ENCODE data around the gene RAP1GAP2.
"Not testable (repeated sequence)": the region's sequence is repeated elsewhere in the genome, so short reads cannot be mapped to it uniquely, and the experiment has no call there.

Gene RAP1GAP2

GRCh38 chr17:2796164-2797125, at the start of gene RAP1GAP2:
Gene RAP1GAP2 (plus strand): TSS chr17:2796438. CDS start chr17:2796528, 90 bp downstream.
- H3K4me3 ChIP-seq (ENCODE audit: low read depth, low read length) = no peak within 1 kb of the TSS

DNA sequence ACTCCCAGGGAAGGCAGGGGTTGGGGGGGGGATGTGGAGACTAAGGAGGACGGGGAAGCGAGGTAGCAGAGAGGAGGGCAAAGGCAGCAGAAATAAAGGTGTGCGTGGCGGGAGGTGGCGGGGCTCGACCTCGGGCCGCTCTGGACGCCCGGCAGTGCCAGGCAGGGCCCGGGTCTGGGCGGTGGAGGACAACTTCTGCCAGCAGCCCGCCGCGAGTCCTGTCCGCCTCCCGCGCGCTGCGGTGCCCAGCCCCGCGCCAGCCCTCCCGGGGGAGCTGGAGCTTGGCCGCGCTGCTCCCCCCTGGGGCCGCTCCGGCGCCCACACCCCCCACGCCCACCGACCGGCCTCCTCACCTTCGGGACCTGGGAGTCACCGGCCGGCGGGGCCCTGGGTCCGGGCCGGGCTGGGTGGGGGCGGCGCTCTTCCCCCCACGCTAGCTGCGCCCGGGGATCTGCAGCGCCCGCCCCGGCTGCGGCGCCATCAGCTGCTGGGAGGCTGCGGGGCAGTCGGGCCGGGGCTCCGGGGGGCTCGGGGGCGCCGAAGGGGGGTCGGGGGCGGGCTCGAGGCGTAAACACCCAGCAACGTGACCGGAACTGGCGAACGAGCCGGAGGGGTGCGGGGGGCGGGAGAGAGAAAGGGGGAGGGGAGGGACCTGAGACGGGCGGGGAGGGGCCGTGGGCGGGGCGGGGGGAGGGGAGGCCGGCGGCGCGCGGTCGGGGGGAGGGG, 47.0 kb upstream of the RAP1GAP2 start, which contains the start of gene CCDC92B:
Gene CCDC92B, minus strand, starts transcription at position 595 of the 726 bp plus-strand sequence. CDS start 14,507 bp downstream, outside the sequence.
- peak within 1 kb of the TSS; percentile 65 for H3K4me3 ChIP-seq (ENCODE audit: low read depth, low read length)

DNA sequence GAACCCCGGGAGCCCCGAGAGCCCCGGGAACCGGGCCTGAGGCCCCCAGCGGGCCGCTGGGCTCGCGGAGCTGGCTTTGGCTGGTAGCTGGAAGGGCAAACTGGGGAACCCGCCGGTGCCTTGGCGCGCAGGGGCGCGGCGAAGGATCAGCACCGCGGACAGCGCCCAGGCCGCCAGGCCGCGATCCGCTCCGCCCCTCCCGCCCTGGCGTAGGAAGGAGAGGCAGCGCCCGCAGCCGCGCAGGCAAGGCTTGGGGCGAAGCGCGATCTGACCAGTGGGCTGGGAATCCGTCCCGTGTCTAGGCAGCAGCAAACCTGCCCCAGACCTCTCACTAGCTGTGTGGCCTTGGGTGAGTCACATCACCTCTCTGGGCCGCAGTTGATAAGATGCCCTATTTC, 46.5 kb upstream of the RAP1GAP2 start:
- H3K4me3 ChIP-seq (ENCODE audit: low read depth, low read length) = peak overlapping the region; percentile 8

DNA sequence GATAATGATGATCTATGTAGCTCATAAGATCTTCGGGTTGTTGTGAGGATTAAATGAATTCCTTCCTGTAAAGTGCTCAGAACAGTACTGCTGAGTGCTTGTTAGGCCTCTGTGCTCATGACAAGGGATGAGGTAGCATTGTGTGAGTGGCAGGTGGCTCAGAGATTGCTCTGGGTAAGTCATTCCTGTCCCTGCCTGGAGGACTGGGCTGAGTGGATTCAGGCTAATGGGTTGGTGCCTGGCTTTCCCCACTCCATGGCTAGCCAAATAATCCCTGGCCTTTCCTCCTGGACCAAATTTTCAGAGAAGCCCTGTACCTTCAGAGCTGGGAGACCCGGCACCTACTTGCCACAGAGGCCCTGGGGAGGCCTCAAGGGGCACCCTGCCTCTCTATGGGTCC, 45.5 kb upstream of the RAP1GAP2 start:
- no peak overlapping the region for H3K4me3 ChIP-seq (ENCODE audit: low read depth, low read length)

- H3K4me3 ChIP-seq (ENCODE audit: low read depth, low read length) = no peak overlapping the region
Measured at GRCh38 chr17:2751491-2751890, 44.7 kb upstream of the RAP1GAP2 start.

GRCh38 chr17:2755891-2756724, 40.1 kb upstream of the RAP1GAP2 start:
- peak overlapping the region; percentile 48 for H3K4me3 ChIP-seq (ENCODE audit: low read depth, low read length)

GRCh38 chr17:2758870-2759269, 37.4 kb upstream of the RAP1GAP2 start:
- no peak overlapping the region for H3K4me3 ChIP-seq (ENCODE audit: low read depth, low read length)

- no peak overlapping the region for H3K4me3 ChIP-seq (ENCODE audit: low read depth, low read length)
Measured at GRCh38 chr17:2770129-2770528, 26.1 kb upstream of the RAP1GAP2 start.

GRCh38 chr17:2775206-2775605, 21.0 kb upstream of the RAP1GAP2 start:
- H3K4me3 ChIP-seq (ENCODE audit: low read depth, low read length) = no peak overlapping the region

- peak overlapping the region; percentile 81 for H3K4me3 ChIP-seq (ENCODE audit: low read depth, low read length)
Measured at GRCh38 chr17:2776589-2777241, 19.5 kb upstream of the RAP1GAP2 start.

DNA sequence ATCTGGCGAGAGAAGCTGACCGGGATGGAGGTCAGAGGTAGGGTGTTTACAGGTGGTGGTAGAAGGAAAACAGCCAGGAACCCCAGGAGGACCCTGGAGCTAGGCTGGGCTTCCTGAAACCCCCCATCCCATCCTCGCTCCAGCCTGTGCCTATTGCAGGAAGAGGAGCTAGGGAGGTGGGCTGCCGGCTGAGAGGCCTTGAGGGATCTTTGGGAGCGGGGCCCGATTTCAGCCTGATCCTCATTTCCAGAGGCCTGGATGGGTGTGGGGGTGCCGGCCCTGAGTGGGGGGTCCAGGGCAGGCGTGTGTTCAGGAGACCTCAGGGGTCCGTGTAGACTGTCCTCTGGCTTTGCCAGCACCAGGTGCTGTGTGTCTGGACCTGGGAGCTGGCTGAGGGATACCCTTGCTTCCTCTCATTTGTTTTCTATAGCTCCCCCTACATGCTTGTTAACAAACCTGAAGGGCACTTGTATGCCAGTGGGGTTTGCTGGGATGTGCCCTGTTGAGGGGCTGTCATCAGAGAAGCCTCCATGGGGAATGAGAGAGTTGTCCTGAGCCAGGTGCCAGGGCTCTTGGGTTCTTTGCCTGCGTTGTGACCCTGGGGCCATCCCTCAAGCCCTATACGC, 18.9 kb upstream of the RAP1GAP2 start:
- peak overlapping the region; percentile 81 for H3K4me3 ChIP-seq (ENCODE audit: low read depth, low read length)

DNA sequence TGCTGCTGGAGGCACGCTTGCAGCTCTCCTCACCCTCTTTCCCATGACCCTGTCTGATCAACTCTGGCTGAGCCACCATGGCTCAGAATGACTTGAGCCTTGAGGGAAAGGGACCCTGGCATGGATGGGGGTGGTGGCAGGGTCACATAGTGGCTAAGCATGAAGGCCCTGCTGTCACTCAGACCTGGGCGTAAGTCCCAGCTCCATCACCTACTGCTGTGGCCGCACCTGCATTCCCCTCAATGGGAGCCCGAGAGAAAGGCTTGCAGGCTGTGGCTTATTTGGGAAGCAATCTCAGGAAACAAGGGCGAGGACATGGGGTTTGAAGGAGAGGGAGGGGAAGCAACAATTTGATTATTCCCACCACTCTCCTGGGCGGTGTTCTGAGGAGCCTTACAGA, 17.7 kb upstream of the RAP1GAP2 start:
- H3K4me3 ChIP-seq (ENCODE audit: low read depth, low read length) = no peak overlapping the region

DNA sequence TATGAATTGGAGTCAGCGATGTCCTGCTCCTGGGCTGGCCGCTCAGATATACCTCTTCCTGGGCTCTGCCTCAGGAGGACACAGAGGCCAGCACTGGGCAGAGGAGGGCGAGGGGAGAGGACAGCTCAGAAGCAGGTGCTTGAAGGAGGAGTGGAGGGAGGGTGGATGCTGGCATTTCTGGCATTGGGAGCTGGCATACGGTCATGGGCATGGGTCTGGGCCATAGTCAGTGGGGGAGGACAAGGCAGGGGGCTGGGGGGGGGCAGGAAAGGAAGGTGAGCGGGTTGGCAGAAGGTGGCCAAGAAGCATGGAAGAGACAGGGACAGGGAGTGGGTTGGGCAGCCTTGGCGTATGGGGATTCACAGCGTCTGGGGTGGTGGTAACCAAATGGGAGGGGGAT, 16.7 kb upstream of the RAP1GAP2 start:
- H3K4me3 ChIP-seq (ENCODE audit: low read depth, low read length) = no peak overlapping the region

- no peak overlapping the region for H3K4me3 ChIP-seq (ENCODE audit: low read depth, low read length)
Measured at GRCh38 chr17:2780256-2780655, 16.0 kb upstream of the RAP1GAP2 start.

DNA sequence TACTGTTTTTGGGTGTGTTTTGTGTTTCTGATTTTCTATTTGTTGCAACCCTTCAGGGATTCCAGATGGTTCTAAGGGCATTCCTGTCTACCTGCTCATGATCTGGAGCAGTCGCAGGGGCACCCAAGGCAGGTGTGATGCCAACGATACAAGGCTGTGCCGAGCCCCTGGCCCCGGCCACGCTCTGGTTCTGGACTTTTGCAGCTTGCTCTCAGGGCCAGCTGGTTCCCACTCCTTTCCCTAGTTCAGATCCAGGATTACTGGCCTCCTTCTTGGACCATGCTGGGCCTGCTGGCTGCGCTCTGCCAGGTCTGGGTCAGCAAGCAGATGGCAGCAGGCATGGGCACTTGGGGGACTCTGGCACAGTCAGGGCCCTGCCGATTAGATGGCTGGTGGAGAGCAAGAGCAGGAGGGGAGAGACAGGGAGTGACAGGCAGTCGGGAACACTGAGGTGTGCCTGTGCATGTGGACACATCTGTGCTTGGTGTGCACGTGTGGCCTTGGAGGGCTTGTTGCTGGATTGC, 15.2 kb upstream of the RAP1GAP2 start:
- no peak overlapping the region for H3K4me3 ChIP-seq (ENCODE audit: low read depth, low read length)

DNA sequence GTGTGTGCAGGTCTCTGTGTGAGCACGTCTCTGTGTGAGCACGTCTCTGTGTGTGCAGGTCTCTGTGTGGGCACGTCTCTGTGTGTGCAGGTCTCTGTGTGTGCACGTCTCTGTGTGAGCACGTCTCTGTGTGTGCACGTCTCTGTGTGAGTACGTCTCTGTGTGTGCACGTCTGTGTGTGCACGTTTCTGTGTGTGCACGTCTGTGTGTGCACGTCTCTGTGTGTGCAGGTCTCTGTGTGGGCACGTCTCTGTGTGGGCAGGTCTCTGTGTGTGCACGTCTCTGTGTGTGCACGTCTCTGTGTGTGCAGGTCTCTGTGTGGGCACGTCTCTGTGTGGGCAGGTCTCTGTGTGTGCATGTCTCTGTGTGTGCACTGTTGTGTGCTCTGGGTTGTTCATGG, 14.6 kb upstream of the RAP1GAP2 start:
- H3K4me3 ChIP-seq (ENCODE audit: low read depth, low read length) = not testable (repeated sequence)

DNA sequence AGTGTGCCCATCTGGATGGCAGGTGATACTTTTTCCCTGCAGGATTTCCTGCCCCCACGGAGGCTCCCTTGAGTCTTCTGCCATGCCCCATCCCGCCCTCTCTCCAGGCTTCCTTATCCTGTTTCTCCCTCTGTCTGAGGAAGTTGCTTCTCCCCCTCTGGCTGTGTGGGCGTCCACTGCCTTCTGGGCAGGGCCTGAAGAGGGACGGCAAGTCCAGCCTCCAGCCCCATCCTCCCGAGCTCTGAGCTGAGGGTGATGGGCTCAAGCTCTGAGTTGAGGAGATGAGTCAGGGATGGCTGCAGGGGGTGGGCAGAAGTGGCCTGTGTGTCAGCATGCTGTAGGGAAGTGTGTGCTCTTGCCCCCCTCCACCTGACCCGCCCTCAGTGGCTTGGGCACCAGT, 14.2 kb upstream of the RAP1GAP2 start:
- H3K4me3 ChIP-seq (ENCODE audit: low read depth, low read length) = no peak overlapping the region

- no peak overlapping the region for H3K4me3 ChIP-seq (ENCODE audit: low read depth, low read length)
Measured at GRCh38 chr17:2783310-2784030, 12.8 kb upstream of the RAP1GAP2 start.

- no peak overlapping the region for H3K4me3 ChIP-seq (ENCODE audit: low read depth, low read length)
Measured at GRCh38 chr17:2784864-2785263, 11.4 kb upstream of the RAP1GAP2 start.

Measured in iPS-11a (cell line).